ENCODE data around the gene TEAD1. TPM values are rescaled to one million over a fixed set of nuclear protein-coding genes. Genes with fewer than 3 reads are reported as not detected.
A peak's percentile ranks its signal among the peaks of the same experiment; 100 is the strongest.

Gene TEAD1
- total RNA-seq, 4 donors from 2014 or later: 45.7 to 88.7 (median 71.4) TPM

DNA sequence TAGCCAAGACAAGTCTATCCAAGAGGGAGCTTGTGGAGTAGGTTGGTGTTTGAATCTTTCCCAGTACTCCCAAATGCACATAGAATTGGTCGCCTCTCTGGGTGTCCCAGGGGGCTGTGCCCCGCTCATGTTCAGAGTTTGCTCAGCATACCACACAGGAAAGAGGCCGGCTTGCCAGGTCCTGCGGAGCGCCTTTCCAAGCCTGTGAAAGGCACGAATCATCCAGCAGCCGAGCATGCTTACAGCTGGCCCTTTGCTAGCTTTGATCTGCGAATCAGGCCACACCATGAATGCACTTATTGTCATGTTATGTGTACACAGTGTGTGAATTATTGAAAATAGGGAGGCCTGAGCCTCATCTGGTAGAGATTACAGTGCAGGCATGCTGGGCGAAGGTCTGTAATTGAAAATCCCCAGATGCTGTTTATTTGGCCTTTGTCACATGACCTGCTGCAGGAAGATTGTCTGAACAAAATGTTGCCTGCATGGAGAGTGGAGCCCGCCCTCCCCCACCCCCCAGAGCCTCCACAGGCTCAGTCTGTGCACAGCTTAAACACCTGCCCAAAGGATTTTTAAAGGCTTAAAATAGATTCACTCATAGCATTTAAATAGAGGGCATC lies 171.6 kb downstream of the TEAD1 start:
- TF ChIP-seq, protein P1, sequence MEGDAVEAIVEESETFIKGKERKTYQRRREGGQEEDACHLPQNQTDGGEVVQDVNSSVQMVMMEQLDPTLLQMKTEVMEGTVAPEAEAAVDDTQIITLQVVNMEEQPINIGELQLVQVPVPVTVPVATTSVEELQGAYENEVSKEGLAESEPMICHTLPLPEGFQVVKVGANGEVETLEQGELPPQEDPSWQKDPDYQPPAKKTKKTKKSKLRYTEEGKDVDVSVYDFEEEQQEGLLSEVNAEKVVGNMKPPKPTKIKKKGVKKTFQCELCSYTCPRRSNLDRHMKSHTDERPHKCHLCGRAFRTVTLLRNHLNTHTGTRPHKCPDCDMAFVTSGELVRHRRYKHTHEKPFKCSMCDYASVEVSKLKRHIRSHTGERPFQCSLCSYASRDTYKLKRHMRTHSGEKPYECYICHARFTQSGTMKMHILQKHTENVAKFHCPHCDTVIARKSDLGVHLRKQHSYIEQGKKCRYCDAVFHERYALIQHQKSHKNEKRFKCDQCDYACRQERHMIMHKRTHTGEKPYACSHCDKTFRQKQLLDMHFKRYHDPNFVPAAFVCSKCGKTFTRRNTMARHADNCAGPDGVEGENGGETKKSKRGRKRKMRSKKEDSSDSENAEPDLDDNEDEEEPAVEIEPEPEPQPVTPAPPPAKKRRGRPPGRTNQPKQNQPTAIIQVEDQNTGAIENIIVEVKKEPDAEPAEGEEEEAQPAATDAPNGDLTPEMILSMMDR (IDR thresholded peaks at IDR 0.05): no peak
- TF ChIP-seq POLR2A (IDR thresholded peaks at IDR 0.05): no peak
- intact Hi-C loops (cut with DNase I; ENCODE audit: low total_unique reads): no loop called here
- no peak overlapping the region for H3K4me3 ChIP-seq (ENCODE audit: low read depth, poor library complexity, severe bottlenecking)
- DNase-seq (ENCODE audit: low spot score in 2 of 2): no peak
- 42 to 62% methylated on average over 10 of the region's 10 CpGs for WGBS, 2 donors

DNA sequence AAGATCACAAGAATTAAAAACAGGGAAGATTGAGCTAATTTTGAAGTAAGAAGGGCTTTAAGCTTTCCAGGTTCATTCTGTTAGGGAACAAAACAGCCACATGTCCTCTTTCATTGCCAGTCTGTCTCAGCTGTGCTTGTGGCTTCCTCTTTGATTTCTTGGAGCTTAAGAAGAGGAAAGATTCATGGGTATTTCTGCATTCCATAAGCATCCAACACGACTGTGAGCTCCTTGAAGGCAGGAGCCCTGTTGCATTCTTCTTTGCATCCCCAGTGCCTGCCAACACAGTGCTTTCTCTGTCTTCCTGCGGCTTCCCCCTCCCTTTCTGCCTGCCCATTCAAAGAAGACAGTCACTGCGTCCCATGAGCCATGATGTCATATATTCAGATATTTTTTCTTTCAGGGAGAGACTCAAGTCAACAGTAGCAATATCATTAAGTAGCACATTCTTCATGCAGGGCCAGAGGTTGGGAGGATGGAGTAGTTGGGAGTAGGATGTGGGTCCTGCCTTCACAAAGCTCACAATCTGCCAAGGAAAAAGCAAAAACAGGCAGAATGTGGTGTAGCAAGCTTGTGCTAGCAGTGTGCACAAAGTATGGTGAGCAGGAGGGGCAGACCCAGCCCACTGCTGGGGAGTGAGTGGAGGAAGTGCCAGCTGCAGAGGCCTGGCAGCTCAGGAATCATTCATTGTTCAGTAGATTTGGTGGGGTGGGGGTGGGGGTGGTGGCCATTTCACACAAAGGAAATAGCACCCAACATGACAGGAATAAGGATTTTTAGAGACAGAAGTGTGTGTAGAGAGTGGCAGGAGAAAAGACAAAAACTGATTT lies 172.8 kb downstream of the TEAD1 start:
- intact Hi-C loops (cut with DNase I; ENCODE audit: low total_unique reads): no loop called here
- H3K4me3 ChIP-seq (ENCODE audit: low read depth, poor library complexity, severe bottlenecking): no peak overlapping the region
- no peak for TF ChIP-seq POLR2A (IDR thresholded peaks at IDR 0.05)
- TF ChIP-seq, protein P1 (IDR thresholded peaks at IDR 0.05): no peak
- 71 to 77% methylated on average over 3 of the region's 3 CpGs for WGBS, 2 donors
- DNase-seq (ENCODE audit: low spot score in 2 of 2): no peak

DNA sequence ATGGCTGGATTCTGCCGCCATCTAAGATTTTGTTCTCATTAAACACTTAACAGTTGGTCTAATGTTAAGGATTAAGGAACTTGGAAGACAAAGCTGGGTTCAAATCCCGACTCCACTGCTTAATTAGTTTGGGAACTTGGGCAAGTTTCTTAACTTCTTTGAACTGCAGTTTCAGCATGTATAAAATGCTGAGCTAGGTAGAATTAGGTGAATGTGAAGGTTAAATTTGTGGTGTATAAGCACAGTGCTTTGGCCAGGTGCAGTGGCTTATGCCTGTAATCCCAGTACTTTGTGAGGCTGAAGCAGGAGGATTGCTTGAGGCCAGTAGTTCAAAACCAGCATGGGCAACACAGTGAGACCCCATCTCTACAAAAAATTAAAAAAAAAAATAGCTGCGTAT lies 174.2 kb downstream of the TEAD1 start:
- no peak for DNase-seq (ENCODE audit: low spot score in 2 of 2)
- no peak overlapping the region for H3K4me3 ChIP-seq (ENCODE audit: low read depth, poor library complexity, severe bottlenecking)
- intact Hi-C loops (cut with DNase I; ENCODE audit: low total_unique reads): no loop called here
- no peak for TF ChIP-seq POLR2A (IDR thresholded peaks at IDR 0.05)
- TF ChIP-seq, protein P1 (IDR thresholded peaks at IDR 0.05): no peak
- WGBS, 2 donors: 94 to 97% methylated on average over 3 of the region's 3 CpGs

DNA sequence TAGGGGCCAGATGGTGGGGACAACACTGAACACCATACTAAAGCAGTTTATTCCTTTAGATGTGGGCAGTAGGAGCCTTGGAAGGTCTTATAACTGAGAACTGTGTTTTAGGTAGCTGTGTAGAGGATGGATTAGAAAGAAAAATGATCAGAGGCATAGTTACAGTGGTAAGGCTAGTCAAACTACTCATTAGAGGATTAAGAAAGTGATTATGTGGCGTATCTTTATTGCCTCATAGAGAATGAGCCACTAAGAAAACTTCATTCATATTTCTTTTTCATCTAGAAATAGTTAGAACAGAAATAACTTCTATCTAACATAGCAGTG lies 179.1 kb downstream of the TEAD1 start:
- TF ChIP-seq, protein P1 (IDR thresholded peaks at IDR 0.05): no peak
- no peak for TF ChIP-seq POLR2A (IDR thresholded peaks at IDR 0.05)
- WGBS, 2 donors: 0 to 37% methylated on average over 1 of the region's 1 CpG
- DNase-seq (ENCODE audit: low spot score in 2 of 2): no peak
- H3K4me3 ChIP-seq (ENCODE audit: low read depth, poor library complexity, severe bottlenecking): no peak overlapping the region
- intact Hi-C loops (cut with DNase I; ENCODE audit: low total_unique reads): no loop called here

DNA sequence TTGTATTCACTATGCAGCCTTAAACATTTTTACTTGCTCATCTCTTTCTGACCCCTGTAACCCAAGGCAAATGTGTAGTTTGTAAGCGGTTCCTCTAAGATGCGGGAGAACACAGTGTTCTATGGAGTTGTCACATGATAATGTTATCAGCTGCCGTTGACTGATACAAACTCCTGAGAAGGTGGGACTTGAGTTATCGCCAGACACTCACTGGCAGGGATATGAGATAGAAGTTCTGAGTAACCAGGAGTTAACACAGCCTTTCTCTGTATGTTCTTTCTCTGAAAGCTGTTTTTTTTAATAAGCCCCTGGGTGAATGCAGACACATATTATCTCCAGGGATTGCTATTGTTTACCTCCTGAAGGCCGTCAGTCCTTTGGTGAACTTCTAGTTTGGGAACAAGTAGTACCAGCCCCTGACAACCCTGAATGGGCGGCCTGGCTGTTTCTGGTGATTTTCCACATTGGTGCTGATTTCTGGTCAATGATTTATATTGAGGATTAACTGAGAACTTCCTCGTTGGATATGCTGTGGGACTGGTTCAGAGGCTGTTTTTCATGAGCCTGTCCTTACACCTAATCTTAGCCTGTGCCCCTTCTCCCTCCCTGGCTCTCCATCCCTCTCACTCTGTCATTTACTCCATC lies 179.6 kb downstream of the TEAD1 start:
- WGBS, 2 donors: 53 to 64% methylated on average over 7 of the region's 7 CpGs
- peak in 1 of 2 donors; percentile 44 for DNase-seq (ENCODE audit: low spot score in 2 of 2)
- H3K4me3 ChIP-seq (ENCODE audit: low read depth, poor library complexity, severe bottlenecking): no peak overlapping the region
- TF ChIP-seq, protein P1 (IDR thresholded peaks at IDR 0.05): no peak
- no peak for TF ChIP-seq POLR2A (IDR thresholded peaks at IDR 0.05)
- intact Hi-C loops (cut with DNase I; ENCODE audit: low total_unique reads): no loop called here
